SH-SY5Y (cell line): Measurements from ENCODE around the gene C11orf86.

ENCODE experiments used
- GATA2 ChIP-seq: IDR thresholded peaks from 2 replicates; pipeline ENCODE4 v1.6.1; 2011; ENCODE audit warnings: mild to moderate bottlenecking, low read depth, low read length
- GATA3 ChIP-seq: IDR thresholded peaks from 2 replicates; pipeline ENCODE4 v1.6.1; 2011; ENCODE audit warnings: low read depth, mild to moderate bottlenecking, low read length, moderate library complexity

GRCh38 chr11:66933531-66933930 is 41.6 kb upstream of the C11orf86 start:
- TF ChIP-seq GATA2 = no peak
- TF ChIP-seq GATA3 = no peak
